HG03066 (cell line): ENCODE results near the gene CT45A2.
"Not testable (repeated sequence)": the region's sequence is repeated elsewhere in the genome, so short reads cannot be mapped to it uniquely, and the experiment has no call there.

ENCODE experiments used
- ATAC-seq: cut with Tn5 transposase; IDR thresholded peaks from one replicate; pipeline ENCODE4 v1.9.1; 2021; ENCODE audit warnings: low read depth; ENCODE audit not compliant: unreplicated experiment

CT45A2 gene

DNA sequence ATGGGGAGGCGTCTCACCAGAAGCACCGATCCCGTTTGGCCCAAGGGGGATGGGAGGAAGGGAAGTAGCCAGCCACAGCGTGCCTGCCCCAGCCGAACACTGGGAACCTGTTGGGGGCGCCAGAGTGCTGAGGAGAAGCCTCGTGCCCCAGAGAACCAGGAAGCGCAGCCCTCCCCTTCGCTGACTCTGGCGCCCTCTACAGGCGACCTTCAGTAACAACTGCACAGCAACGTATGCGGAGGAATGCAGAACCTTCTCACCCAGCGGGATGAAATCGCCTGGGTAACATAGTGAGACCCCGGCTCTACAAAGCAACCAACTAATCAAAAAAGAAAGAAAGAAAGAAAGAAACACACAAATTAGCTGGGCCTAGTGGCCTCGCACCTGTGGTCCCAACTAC lies at the start of gene CT45A2:
TSS of gene CT45A2 (minus strand) at position 101 of the 400 bp plus-strand sequence. CDS start 3,747 bp downstream, outside the sequence.
- not testable (repeated sequence) for ATAC-seq

DNA sequence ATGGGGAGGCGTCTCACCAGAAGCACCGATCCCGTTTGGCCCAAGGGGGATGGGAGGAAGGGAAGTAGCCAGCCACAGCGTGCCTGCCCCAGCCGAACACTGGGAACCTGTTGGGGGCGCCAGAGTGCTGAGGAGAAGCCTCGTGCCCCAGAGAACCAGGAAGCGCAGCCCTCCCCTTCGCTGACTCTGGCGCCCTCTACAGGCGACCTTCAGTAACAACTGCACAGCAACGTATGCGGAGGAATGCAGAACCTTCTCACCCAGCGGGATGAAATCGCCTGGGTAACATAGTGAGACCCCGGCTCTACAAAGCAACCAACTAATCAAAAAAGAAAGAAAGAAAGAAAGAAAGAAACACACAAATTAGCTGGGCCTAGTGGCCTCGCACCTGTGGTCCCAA lies 34.6 kb upstream of the CT45A2 start, which contains the start of gene CT45A8:
TSS of gene CT45A8 (minus strand) at position 101 of the 400 bp plus-strand sequence. CDS start 3,755 bp downstream, outside the sequence.
- ATAC-seq: not testable (repeated sequence)

GRCh38 chrX:135837180-135837579 lies 17.4 kb upstream of the CT45A2 start, which contains the start of gene CT45A7:
CT45A7 (minus strand) TSS chrX:135837280; CDS start chrX:135833533, 3,747 bp downstream.
- not testable (repeated sequence) for ATAC-seq

DNA sequence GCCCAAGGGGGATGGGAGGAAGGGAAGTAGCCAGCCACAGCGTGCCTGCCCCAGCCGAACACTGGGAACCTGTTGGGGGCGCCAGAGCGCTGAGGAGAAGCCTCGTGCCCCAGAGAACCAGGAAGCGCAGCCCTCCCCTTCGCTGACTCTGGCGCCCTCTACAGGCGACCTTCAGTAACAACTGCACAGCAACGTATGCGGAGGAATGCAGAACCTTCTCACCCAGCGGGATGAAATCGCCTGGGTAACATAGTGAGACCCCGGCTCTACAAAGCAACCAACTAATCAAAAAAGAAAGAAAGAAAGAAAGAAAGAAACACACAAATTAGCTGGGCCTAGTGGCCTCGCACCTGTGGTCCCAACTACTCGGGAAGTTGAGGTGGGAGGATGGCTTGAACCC lies 17.1 kb downstream of the CT45A2 start, which contains the start of gene CT45A6:
TSS of gene CT45A6 (minus strand) at position 101 of the 400 bp plus-strand sequence. CDS start 3,794 bp downstream, outside the sequence.
- not testable (repeated sequence) for ATAC-seq

- not testable (repeated sequence) for ATAC-seq
These were observed 34.4 kb downstream of the CT45A2 start, which contains the start of gene CT45A5 for GRCh38 chrX:135785403-135785802. CT45A5 (minus strand) TSS chrX:135785503; CDS start chrX:135781729, 3,774 bp downstream.

DNA sequence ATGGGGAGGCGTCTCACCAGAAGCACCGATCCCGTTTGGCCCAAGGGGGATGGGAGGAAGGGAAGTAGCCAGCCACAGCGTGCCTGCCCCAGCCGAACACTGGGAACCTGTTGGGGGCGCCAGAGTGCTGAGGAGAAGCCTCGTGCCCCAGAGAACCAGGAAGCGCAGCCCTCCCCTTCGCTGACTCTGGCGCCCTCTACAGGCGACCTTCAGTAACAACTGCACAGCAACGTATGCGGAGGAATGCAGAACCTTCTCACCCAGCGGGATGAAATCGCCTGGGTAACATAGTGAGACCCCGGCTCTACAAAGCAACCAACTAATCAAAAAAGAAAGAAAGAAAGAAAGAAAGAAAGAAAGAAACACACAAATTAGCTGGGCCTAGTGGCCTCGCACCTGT lies 51.7 kb downstream of the CT45A2 start, which contains the start of gene CT45A3:
TSS of gene CT45A3 (minus strand) at position 101 of the 400 bp plus-strand sequence. CDS start 3,747 bp downstream, outside the sequence.
- not testable (repeated sequence) for ATAC-seq
